Endodermal cell (in vitro differentiated cells): ENCODE results near the gene NID1. TPM values are rescaled to one million over a fixed set of nuclear protein-coding genes. Genes with fewer than 3 reads are reported as not detected.
"Not testable (repeated sequence)": the region's sequence is repeated elsewhere in the genome, so short reads cannot be mapped to it uniquely, and the experiment has no call there.

Experiments used
- DNase-seq: peaks from one replicate; pipeline ENCODE4 v3.0.0-alpha.2; 2017
- H3K27ac ChIP-seq: 2 replicates; pipeline ENCODE4 v1.5.1; 2013; ENCODE audit warnings: mild to moderate bottlenecking, low read depth, low read length, moderate library complexity
- H3K27me3 ChIP-seq: 2 replicates; pipeline ENCODE4 v1.6.1; 2013; ENCODE audit warnings: mild to moderate bottlenecking, low read length, moderate library complexity; ENCODE audit not compliant: insufficient read depth, control insufficient read depth, poor library complexity, severe bottlenecking
- H3K36me3 ChIP-seq: 2 replicates; pipeline ENCODE4 v1.7.0; 2013; ENCODE audit warnings: mild to moderate bottlenecking, low read length, moderate library complexity; ENCODE audit not compliant: control insufficient read depth, insufficient read depth
- H3K4me1 ChIP-seq: one replicate; pipeline ENCODE4 v1.7.0; 2013; ENCODE audit warnings: low read length; ENCODE audit not compliant: control insufficient read depth, insufficient read depth
- H3K4me3 ChIP-seq: 2 replicates; pipeline ENCODE4 v1.5.1; 2013; ENCODE audit warnings: mild to moderate bottlenecking, low read length, moderate library complexity
- H3K9ac ChIP-seq: 2 replicates; pipeline ENCODE4 v1.6.1; 2013; ENCODE audit warnings: mild to moderate bottlenecking, low read length, moderate library complexity; ENCODE audit not compliant: poor library complexity, severe bottlenecking; ENCODE audit errors: extremely low read depth
- H3K9me3 ChIP-seq: 2 replicates; pipeline ENCODE4 v1.6.1; 2013; ENCODE audit warnings: mild to moderate bottlenecking, low read length, moderate library complexity; ENCODE audit not compliant: control insufficient read depth
- H3K27ac Mint-ChIP-seq: 2 replicates; pipeline ENCODE4 v1.8.0; 2020; ENCODE audit warnings: mixed read lengths
- H3K27me3 Mint-ChIP-seq: 2 replicates; pipeline ENCODE4 v1.8.0; 2021; ENCODE audit warnings: mild to moderate bottlenecking, mixed read lengths; ENCODE audit not compliant: insufficient read depth
- H3K36me3 Mint-ChIP-seq: 2 replicates; pipeline ENCODE4 v1.8.0; 2020; ENCODE audit warnings: low read depth, mixed read lengths
- H3K4me1 Mint-ChIP-seq: 2 replicates; pipeline ENCODE4 v1.8.0; 2020; ENCODE audit warnings: mixed read lengths
- H3K4me3 Mint-ChIP-seq: 2 replicates; pipeline ENCODE4 v1.8.0; 2020; ENCODE audit warnings: mild to moderate bottlenecking, moderate library complexity, mixed read lengths
- H3K9me3 Mint-ChIP-seq: 2 replicates; pipeline ENCODE4 v1.8.0; 2020; ENCODE audit warnings: mild to moderate bottlenecking, mixed read lengths
- CTCF ChIP-seq: fragments of 200-600 bp; sonication (generic); conservative IDR thresholded peaks from 2 replicates; pipeline ENCODE4 v1.5.0; 2021; ENCODE audit warnings: antibody characterized with exemption, mild to moderate bottlenecking
- WGBS, 2 experiments: methylation state at CpG; one replicate each; pipeline versions ENCODE4 v1.1.5 to v1.1.7; 2013; ENCODE audit warnings: missing lambda C conversion rate in 2 of 2, mixed read lengths in 1 of 2; ENCODE audit not compliant: insufficient coverage in 1 of 2, insufficient read length in 1 of 2; 5-methylcytosine and 5-hydroxymethylcytosine counted together
- total RNA-seq, 2 donors: library from RNA; stranded (reverse); fragmentation: NEBNext Ultra II Directional in 1 of 2; extraction: Animal tissue kit (Norgen Biotek cat#: 25700) in 1 of 2; gene quantifications; 2 replicates in 1 of 2; 3 replicates in 1 of 2; pipeline ENCODE4 v1.2.1, GENCODE V29; 2021

Gene NID1
- total RNA-seq, 2 donors from 2014 or later = 12.7 to 18.3 TPM

DNA sequence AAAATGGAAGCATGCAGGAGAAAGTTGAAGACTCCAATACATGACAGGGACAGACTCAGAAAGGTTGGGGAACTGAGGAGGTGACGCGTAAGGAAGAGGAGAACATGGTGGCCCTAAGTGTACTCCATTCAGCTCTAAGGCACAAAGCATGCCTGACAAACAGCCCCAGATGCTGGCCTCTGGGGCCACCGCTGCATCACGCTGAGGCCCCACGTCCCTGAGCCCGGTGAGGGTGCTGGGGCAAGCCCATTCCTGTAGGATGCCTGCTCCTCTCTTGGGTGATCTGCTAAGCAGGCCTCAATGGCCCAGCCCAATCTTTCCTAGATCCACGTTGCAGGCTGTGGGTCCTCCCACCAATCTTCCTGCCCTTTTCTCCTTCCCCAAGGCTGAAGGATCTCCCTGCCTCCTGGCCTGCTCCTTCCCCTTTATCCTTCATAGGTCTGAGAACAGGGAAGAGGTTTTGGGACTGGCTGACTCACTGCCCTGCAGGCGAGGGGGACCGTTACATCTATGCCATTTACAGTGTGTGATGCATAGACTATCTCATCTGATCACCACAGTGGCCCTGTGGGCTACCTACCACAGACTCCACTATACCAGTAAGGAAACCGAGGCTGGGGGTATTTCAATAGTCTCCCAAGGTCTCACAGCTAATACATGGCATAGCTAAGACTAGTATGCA lies 16.8 kb upstream of the NID1 start:
- no peaks in the 10 kb centered on the region for H3K27me3 ChIP-seq
- no peaks in the 10 kb centered on the region for H3K9me3 ChIP-seq
- no peak for DNase-seq
- Mint-ChIP-seq H3K27ac (no peak overlapping the region), H3K4me3 (no peak overlapping the region), H3K36me3 (no peaks in the 10 kb centered on the region), H3K27me3 (no peaks in the 10 kb centered on the region), H3K4me1 (peaks cover 11% of the 10 kb centered on the region), H3K9me3 (peaks cover 4% of the 10 kb centered on the region)
- H3K9ac ChIP-seq = no peak overlapping the region
- WGBS, 2 experiments = 92 to 94% methylated on average over 8 to 10 of the region's 10 CpGs
- no peaks in the 10 kb centered on the region for H3K36me3 ChIP-seq
- no peak overlapping the region for H3K27ac ChIP-seq
- no peaks in the 10 kb centered on the region for H3K4me1 ChIP-seq
- no peak overlapping the region for H3K4me3 ChIP-seq
- TF ChIP-seq CTCF = no peak

DNA sequence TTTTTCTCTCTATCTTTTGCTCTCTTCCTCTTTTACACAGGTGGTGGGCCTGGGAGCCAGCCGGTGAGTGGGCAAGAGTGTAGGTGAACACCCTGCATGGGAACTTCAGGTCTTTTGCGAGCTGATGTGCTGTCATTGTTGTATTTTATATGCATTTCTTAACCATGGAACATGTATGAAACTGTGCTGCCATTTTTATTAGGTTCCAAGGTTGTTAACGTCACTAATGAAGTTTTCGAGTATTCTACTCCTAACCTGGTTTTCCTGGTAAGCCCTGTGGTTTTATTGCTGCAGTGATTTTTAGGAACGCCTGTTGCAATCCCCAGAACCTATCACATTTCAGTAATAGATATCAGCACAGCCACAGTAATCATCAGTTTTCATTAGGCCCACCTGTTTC lies 14.8 kb upstream of the NID1 start:
- H3K4me3 Mint-ChIP-seq = no peak overlapping the region
- H3K27me3 Mint-ChIP-seq = peaks cover 3% of the 10 kb centered on the region
- WGBS, 2 experiments = 85 to 92% methylated on average over 5 of the region's 5 CpGs
- peaks cover 4% of the 10 kb centered on the region for H3K9me3 Mint-ChIP-seq
- Histone ChIP-seq H3K36me3 (no peaks in the 10 kb centered on the region), H3K4me3 (no peak overlapping the region), H3K9me3 (no peaks in the 10 kb centered on the region), H3K27me3 (no peaks in the 10 kb centered on the region), H3K9ac (no peak overlapping the region), H3K4me1 (no peaks in the 10 kb centered on the region), H3K27ac (no peak overlapping the region)
- H3K4me1 Mint-ChIP-seq = peaks cover 11% of the 10 kb centered on the region
- no peak for DNase-seq
- no peaks in the 10 kb centered on the region for H3K36me3 Mint-ChIP-seq
- H3K27ac Mint-ChIP-seq = no peak overlapping the region
- TF ChIP-seq CTCF = no peak

DNA sequence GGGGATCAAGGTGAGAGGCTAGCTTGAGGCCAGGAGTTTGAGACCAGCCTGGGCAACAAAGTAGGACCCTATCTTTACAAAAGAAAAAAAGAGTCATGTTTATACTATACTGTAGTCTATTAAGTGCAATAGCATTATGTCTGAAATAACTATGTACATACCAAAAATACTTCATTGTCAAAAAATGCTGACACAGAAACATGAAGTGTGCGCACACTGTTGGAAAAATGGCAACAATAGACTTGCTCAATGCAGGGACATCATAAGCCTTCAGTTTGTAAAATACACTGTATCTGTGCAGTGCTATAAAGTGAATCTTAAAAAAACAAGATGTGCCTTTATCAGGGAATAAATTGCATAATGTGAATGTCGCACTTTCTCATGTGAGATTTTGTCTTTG lies 14.1 kb upstream of the NID1 start:
- no peak for TF ChIP-seq CTCF
- DNase-seq = no peak
- no peak overlapping the region for H3K27ac Mint-ChIP-seq
- Histone ChIP-seq H3K4me1 (no peaks in the 10 kb centered on the region), H3K4me3 (no peak overlapping the region), H3K9ac (no peak overlapping the region), H3K27me3 (no peaks in the 10 kb centered on the region), H3K27ac (no peak overlapping the region), H3K9me3 (no peaks in the 10 kb centered on the region), H3K36me3 (no peaks in the 10 kb centered on the region)
- WGBS, 2 experiments = 96 to 97% methylated on average over 2 of the region's 2 CpGs
- H3K4me1 Mint-ChIP-seq = peaks cover 10% of the 10 kb centered on the region
- H3K27me3 Mint-ChIP-seq = peaks cover 3% of the 10 kb centered on the region
- no peak overlapping the region for H3K4me3 Mint-ChIP-seq
- H3K36me3 Mint-ChIP-seq = no peaks in the 10 kb centered on the region
- no peaks in the 10 kb centered on the region for H3K9me3 Mint-ChIP-seq

DNA sequence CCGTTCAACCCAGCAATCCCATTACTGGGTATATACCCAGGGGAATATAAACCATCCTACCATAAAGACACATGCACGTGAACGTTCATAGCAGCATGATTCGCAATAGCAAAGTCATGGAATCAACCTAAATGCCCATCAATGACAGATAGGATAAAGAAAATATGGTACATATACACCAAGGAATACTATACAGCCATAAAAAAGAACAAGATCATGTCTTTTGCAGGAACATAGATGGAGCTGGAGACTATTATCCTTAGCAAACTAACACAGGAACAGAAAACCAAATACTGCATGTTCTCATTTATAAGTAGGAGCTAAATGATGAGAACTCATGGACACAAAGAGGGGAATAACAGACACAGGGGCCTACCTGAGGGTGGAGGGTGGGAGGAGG lies 13.2 kb upstream of the NID1 start:
- not testable (repeated sequence) for H3K27ac Mint-ChIP-seq, H3K9ac ChIP-seq, H3K4me3 ChIP-seq, H3K27me3 ChIP-seq, H3K27me3 Mint-ChIP-seq, DNase-seq, H3K4me1 ChIP-seq, H3K36me3 Mint-ChIP-seq, H3K36me3 ChIP-seq, H3K4me3 Mint-ChIP-seq, H3K27ac ChIP-seq, H3K4me1 Mint-ChIP-seq, H3K9me3 Mint-ChIP-seq, H3K9me3 ChIP-seq
- 100% methylated on average over 2 to 3 of the region's 4 CpGs for WGBS, 2 experiments
